HG03045 (cell line): ENCODE data around the gene EMC6.
"Not testable (repeated sequence)": the region's sequence is repeated elsewhere in the genome, so short reads cannot be mapped to it uniquely, and the experiment has no call there.

ENCODE experiments used
- ATAC-seq: cut with Tn5 transposase; IDR thresholded peaks from one replicate; pipeline ENCODE4 v1.9.1; 2021; ENCODE audit warnings: mild to moderate bottlenecking, moderate library complexity; ENCODE audit not compliant: unreplicated experiment

EMC6 gene

DNA sequence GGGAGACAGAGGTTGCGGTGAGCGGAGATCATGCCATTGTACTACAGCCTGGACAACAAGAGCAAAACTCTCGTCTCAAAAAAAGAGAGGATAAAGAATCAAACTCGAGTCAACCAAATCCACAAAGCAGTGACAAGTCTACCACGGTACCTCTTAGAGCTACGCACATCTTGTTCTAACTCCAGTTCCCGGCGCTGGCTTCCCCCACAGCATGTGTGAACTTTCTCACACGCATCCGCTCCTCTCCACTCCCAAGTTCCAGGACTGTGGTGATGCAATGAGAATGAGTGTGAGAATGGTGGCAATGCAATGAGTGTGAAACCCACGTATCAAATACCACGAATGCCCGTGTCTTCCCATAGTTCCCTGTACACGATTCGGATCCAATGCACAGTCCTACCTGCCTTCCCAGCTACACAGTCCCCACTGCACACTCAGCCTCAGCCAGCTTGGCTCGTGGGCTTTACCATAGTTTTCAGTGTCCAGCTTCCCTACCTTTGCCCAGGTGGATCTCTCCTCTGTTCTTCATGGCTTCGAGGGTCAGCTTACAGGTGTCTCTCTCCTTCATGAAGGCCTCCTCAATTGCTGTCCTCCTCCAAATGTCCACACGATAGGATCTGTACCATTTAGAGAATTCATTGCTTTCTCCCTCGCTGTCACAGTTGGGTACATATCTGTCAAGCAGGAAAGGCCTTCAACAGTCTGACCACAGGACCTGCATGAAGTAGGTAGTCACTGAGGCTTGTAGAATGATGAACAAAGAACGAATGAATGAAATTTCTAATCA lies 36.5 kb downstream of the EMC6 start:
- no peak for ATAC-seq

DNA sequence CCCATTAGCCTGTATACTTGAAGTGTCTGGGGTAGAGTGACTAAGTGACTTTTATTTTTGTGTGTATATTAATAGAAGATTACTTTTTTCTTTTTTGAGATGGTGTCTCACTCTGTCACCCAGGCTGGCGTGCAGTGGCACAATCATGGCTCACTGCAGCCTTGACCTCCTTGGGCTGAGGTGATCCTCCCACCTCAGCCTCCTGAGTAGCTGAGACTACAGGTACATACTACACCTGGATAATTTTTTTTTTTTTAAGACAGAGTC lies 37.0 kb downstream of the EMC6 start:
- not testable (repeated sequence) for ATAC-seq

DNA sequence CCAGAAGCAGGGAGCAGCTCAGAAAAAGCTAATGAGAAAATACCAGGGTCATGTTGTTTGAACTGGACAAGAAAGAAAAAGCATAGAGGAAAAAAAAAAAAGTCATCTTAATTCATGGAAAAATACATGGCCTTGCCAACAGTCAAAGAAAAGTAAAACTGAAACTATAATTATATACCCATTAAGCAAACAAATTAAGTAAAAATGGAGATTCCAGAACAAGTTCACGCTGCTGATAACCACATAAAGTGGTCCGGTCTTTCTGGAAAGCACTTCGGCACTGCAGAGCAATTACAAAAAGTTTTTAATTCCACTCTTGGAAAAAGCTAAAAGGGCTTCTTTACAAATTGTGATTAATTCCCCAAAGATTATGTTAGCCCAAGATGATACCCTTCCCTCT lies 39.8 kb downstream of the EMC6 start:
- ATAC-seq, result no peak

GRCh38 chr17:3710951-3711383 lies 42.4 kb downstream of the EMC6 start:
- ATAC-seq, result peak; percentile 96

DNA sequence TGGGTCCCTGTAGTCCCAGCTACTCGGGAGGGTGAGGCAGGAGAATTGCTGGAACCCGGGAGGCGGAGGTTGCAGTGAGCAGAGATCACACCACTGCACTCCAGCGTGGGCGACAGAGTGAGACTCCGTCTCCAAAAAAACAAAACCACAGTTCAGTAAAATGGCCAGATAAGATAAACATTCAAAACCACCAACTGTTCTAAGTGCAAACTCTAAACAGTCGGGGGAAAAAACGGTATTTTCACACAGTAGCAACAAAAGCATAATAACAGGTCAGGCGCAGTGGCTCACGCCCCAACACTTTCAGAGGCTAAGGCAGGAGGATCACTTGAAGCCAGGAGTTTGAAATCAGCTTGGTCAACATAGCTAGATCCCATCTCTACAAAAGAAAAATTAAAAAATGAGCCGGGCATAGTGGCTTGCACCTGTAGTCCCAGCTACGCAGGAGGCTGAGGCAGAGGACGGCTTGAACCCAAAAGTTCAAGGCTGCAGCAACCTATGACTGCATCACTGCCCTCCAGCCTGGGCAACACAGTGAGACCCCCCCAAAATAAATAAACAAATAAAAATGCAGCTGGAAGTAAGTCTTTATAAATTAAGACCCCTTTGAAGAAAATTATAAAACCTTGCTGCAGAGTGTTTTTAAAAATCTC lies 44.3 kb downstream of the EMC6 start:
- no peak for ATAC-seq

GRCh38 chr17:3715296-3715695 lies 46.7 kb downstream of the EMC6 start:
- ATAC-seq, result no peak

GRCh38 chr17:3718201-3718600 lies 49.6 kb downstream of the EMC6 start:
- no peak for ATAC-seq

GRCh38 chr17:3719265-3719664 lies 50.7 kb downstream of the EMC6 start:
- no peak for ATAC-seq
